Endodermal cell (in vitro differentiated cells): ENCODE data around the gene QPRT. TPM values are rescaled to one million over a fixed set of nuclear protein-coding genes. Genes with fewer than 3 reads are reported as not detected.

Source experiments
- DNase-seq: peaks from one replicate; pipeline ENCODE4 v3.0.0-alpha.2; 2017
- H3K27ac ChIP-seq: 2 replicates; pipeline ENCODE4 v1.5.1; 2013; ENCODE audit warnings: mild to moderate bottlenecking, low read depth, low read length, moderate library complexity
- H3K27me3 ChIP-seq: 2 replicates; pipeline ENCODE4 v1.6.1; 2013; ENCODE audit warnings: mild to moderate bottlenecking, low read length, moderate library complexity; ENCODE audit not compliant: insufficient read depth, control insufficient read depth, poor library complexity, severe bottlenecking
- H3K36me3 ChIP-seq: 2 replicates; pipeline ENCODE4 v1.7.0; 2013; ENCODE audit warnings: mild to moderate bottlenecking, low read length, moderate library complexity; ENCODE audit not compliant: control insufficient read depth, insufficient read depth
- H3K4me1 ChIP-seq: one replicate; pipeline ENCODE4 v1.7.0; 2013; ENCODE audit warnings: low read length; ENCODE audit not compliant: control insufficient read depth, insufficient read depth
- H3K4me3 ChIP-seq: 2 replicates; pipeline ENCODE4 v1.5.1; 2013; ENCODE audit warnings: mild to moderate bottlenecking, low read length, moderate library complexity
- H3K9ac ChIP-seq: 2 replicates; pipeline ENCODE4 v1.6.1; 2013; ENCODE audit warnings: mild to moderate bottlenecking, low read length, moderate library complexity; ENCODE audit not compliant: poor library complexity, severe bottlenecking; ENCODE audit errors: extremely low read depth
- H3K9me3 ChIP-seq: 2 replicates; pipeline ENCODE4 v1.6.1; 2013; ENCODE audit warnings: mild to moderate bottlenecking, low read length, moderate library complexity; ENCODE audit not compliant: control insufficient read depth
- H3K27ac Mint-ChIP-seq: 2 replicates; pipeline ENCODE4 v1.8.0; 2020; ENCODE audit warnings: mixed read lengths
- H3K27me3 Mint-ChIP-seq: 2 replicates; pipeline ENCODE4 v1.8.0; 2021; ENCODE audit warnings: mild to moderate bottlenecking, mixed read lengths; ENCODE audit not compliant: insufficient read depth
- H3K36me3 Mint-ChIP-seq: 2 replicates; pipeline ENCODE4 v1.8.0; 2020; ENCODE audit warnings: low read depth, mixed read lengths
- H3K4me1 Mint-ChIP-seq: 2 replicates; pipeline ENCODE4 v1.8.0; 2020; ENCODE audit warnings: mixed read lengths
- H3K4me3 Mint-ChIP-seq: 2 replicates; pipeline ENCODE4 v1.8.0; 2020; ENCODE audit warnings: mild to moderate bottlenecking, moderate library complexity, mixed read lengths
- H3K9me3 Mint-ChIP-seq: 2 replicates; pipeline ENCODE4 v1.8.0; 2020; ENCODE audit warnings: mild to moderate bottlenecking, mixed read lengths
- CTCF ChIP-seq: fragments of 200-600 bp; sonication (generic); conservative IDR thresholded peaks from 2 replicates; pipeline ENCODE4 v1.5.0; 2021; ENCODE audit warnings: antibody characterized with exemption, mild to moderate bottlenecking
- WGBS, 2 experiments: methylation state at CpG; one replicate each; pipeline versions ENCODE4 v1.1.5 to v1.1.7; 2013; ENCODE audit warnings: missing lambda C conversion rate in 2 of 2, mixed read lengths in 1 of 2; ENCODE audit not compliant: insufficient coverage in 1 of 2, insufficient read length in 1 of 2; 5-methylcytosine and 5-hydroxymethylcytosine counted together
- total RNA-seq, 2 donors: library from RNA; stranded (reverse); fragmentation: NEBNext Ultra II Directional in 1 of 2; extraction: Animal tissue kit (Norgen Biotek cat#: 25700) in 1 of 2; gene quantifications; 2 replicates in 1 of 2; 3 replicates in 1 of 2; pipeline ENCODE4 v1.2.1, GENCODE V29; 2021

The QPRT gene
- total RNA-seq, 2 donors from 2014 or later, result 92.3 to 109 TPM

GRCh38 chr16:29699324-29700219 is 20.6 kb downstream of the QPRT start:
- H3K4me3 Mint-ChIP-seq, result no peak overlapping the region
- 91 to 95% methylated on average over 9 to 11 of the region's 11 CpGs for WGBS, 2 experiments
- no peak overlapping the region for H3K27ac ChIP-seq

DNA sequence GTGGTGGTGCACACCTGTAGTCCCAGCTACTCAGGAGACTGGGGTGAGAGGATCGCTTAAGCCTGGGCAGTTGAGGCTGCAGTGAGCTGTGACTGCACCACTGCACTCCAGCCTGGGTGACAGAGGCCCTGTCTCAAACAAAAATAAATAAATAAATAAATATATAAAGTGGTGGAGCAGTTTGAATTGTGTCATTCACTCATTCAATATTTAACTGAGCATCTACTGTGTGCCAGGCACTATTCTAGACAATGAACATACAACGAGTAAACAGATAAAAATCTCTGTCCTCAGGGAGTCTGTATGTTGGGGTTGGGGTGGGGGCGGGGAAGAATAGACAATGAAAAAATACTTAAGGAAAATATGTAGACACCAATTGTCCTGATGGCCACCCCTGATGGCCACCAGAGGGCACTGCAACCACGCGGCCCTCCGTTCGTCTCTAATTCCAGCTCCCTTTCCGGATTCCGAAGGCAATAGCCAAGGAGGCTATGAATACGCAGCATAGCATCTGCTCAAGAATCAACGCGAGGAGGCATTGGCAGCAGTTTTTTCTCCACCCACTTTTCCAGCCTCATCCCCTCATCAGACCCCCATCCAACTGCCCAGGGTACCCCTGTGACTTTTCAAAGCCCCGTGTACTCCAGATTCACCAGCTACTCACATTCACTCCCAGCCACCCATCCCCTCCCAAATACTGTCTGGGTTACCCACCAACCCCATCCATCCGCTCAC is 21.4 kb downstream of the QPRT start:
- H3K4me1 ChIP-seq, result no peaks in the 10 kb centered on the region
- Mint-ChIP-seq H3K27me3 (no peaks in the 10 kb centered on the region), H3K27ac (no peak overlapping the region), H3K4me3 (no peak overlapping the region), H3K4me1 (peaks cover 11% of the 10 kb centered on the region), H3K36me3 (peaks cover 33% of the 10 kb centered on the region), H3K9me3 (peaks cover 25% of the 10 kb centered on the region)
- H3K27me3 ChIP-seq, result no peaks in the 10 kb centered on the region
- DNase-seq, result peak; percentile 90
- H3K27ac ChIP-seq, result no peak overlapping the region
- 5 to 33% methylated on average over 7 to 14 of the region's 14 CpGs for WGBS, 2 experiments
- peaks cover 20% of the 10 kb centered on the region for H3K9me3 ChIP-seq
- peaks cover 20% of the 10 kb centered on the region for H3K36me3 ChIP-seq
- H3K4me3 ChIP-seq, result no peak overlapping the region
- peak; percentile 94 for TF ChIP-seq CTCF
- H3K9ac ChIP-seq, result no peak overlapping the region

More at GRCh38 chr16:29699324-29700219, 20.6 kb downstream of the QPRT start:
- Histone ChIP-seq H3K27me3 (no peaks in the 10 kb centered on the region), H3K9ac (no peak overlapping the region), H3K4me1 (no peaks in the 10 kb centered on the region), H3K4me3 (no peak overlapping the region), H3K9me3 (peaks cover 20% of the 10 kb centered on the region), H3K36me3 (peaks cover 20% of the 10 kb centered on the region)
- H3K27ac Mint-ChIP-seq, result no peak overlapping the region
- no peaks in the 10 kb centered on the region for H3K27me3 Mint-ChIP-seq
- H3K9me3 Mint-ChIP-seq, result peaks cover 25% of the 10 kb centered on the region
- peaks cover 11% of the 10 kb centered on the region for H3K4me1 Mint-ChIP-seq
- H3K36me3 Mint-ChIP-seq, result peaks cover 35% of the 10 kb centered on the region
- DNase-seq, result peak; percentile 54
- TF ChIP-seq CTCF, result no peak

GRCh38 chr16:29701214-29701555 is 22.2 kb downstream of the QPRT start:
- H3K9me3 ChIP-seq, result peaks cover 20% of the 10 kb centered on the region
- no peaks in the 10 kb centered on the region for H3K27me3 ChIP-seq
- H3K27ac ChIP-seq, result no peak overlapping the region
- peaks cover 25% of the 10 kb centered on the region for H3K9me3 Mint-ChIP-seq
- no peak for TF ChIP-seq CTCF
- no peaks in the 10 kb centered on the region for H3K27me3 Mint-ChIP-seq
- H3K27ac Mint-ChIP-seq, result no peak overlapping the region
- H3K36me3 Mint-ChIP-seq, result peaks cover 28% of the 10 kb centered on the region
- H3K36me3 ChIP-seq, result peaks cover 16% of the 10 kb centered on the region
- no peak overlapping the region for H3K9ac ChIP-seq
- H3K4me3 Mint-ChIP-seq, result no peak overlapping the region
- no peak overlapping the region for H3K4me3 ChIP-seq
- 86 to 93% methylated on average over 2 to 4 of the region's 5 CpGs for WGBS, 2 experiments
- H3K4me1 Mint-ChIP-seq, result peaks cover 11% of the 10 kb centered on the region
- DNase-seq, result no peak
- no peaks in the 10 kb centered on the region for H3K4me1 ChIP-seq
